Gastroesophageal sphincter (tissue), 3 donors: ENCODE measurements around the gene DES.

Source experiments
- EP300 ChIP-seq: sonication (generic); formaldehyde crosslinking; IDR thresholded peaks from one replicate; pipeline ENCODE4 v1.6.1; 2017; ENCODE audit warnings: antibody characterized with exemption, mild to moderate bottlenecking
- POLR2A ChIP-seq, 2 donors: fragments of 450-650 bp; IDR thresholded peaks; one replicate each; pipeline ENCODE4 v1.6.1; 2017; ENCODE audit warnings: antibody characterized with exemption in 2 of 2, mild to moderate bottlenecking in 2 of 2, moderate library complexity in 1 of 2
- POLR2AphosphoS5 ChIP-seq: sonication (generic); formaldehyde crosslinking; IDR thresholded peaks from one replicate; pipeline ENCODE4 v1.6.1; 2017; ENCODE audit warnings: antibody characterized with exemption
- TF ChIP-seq, protein P1 (sequence below), 4 experiments: fragments of 200-600 bp in 2 of 4; fragments of 450-650 bp in 2 of 4; sonication (generic) in 1 of 4; IDR thresholded peaks; one replicate each; pipeline ENCODE4 v1.5.1; 2017 to 2019; ENCODE audit warnings: antibody characterized with exemption in 4 of 4, mild to moderate bottlenecking in 2 of 4, moderate library complexity in 2 of 4

DNA sequence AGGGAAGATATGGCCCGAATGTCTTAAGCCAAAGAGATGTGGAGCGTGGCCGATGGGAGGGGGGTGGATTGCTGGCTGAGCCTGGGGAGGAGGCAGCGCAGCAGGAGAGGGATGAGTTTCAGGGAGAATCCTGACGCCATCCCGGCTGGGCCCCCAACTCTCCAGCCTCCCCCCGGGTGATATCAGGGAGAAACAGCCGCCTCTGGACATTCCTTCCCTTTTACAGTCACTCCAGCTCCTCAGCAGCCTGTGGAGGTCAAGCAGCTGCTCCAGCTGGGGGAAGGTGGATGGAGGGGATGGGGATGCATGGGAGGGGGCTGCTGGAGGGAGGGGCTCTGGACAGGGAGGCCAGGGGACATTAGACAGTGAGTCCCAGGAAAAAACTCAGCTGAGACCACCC, 9.5 kb upstream of the DES start:
- peak; percentile 28 to 37 for TF ChIP-seq POLR2A (IDR thresholded peaks at IDR 0.05)
- TF ChIP-seq, protein P1, sequence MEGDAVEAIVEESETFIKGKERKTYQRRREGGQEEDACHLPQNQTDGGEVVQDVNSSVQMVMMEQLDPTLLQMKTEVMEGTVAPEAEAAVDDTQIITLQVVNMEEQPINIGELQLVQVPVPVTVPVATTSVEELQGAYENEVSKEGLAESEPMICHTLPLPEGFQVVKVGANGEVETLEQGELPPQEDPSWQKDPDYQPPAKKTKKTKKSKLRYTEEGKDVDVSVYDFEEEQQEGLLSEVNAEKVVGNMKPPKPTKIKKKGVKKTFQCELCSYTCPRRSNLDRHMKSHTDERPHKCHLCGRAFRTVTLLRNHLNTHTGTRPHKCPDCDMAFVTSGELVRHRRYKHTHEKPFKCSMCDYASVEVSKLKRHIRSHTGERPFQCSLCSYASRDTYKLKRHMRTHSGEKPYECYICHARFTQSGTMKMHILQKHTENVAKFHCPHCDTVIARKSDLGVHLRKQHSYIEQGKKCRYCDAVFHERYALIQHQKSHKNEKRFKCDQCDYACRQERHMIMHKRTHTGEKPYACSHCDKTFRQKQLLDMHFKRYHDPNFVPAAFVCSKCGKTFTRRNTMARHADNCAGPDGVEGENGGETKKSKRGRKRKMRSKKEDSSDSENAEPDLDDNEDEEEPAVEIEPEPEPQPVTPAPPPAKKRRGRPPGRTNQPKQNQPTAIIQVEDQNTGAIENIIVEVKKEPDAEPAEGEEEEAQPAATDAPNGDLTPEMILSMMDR (IDR thresholded peaks at IDR 0.05), result no peak
- TF ChIP-seq POLR2AphosphoS5, result peak; percentile 80
- peak; percentile 47 for TF ChIP-seq EP300
